Measurements from ENCODE around the gene RPS8.
"Not testable (repeated sequence)": the region's sequence is repeated elsewhere in the genome, so short reads cannot be mapped to it uniquely, and the experiment has no call there.

RPS8 gene

GRCh38 chr1:44775078-44775929, at the start of gene RPS8:
Gene RPS8, plus strand, starts transcription at chr1:44775540. Its CDS starts 57 bp downstream, at chr1:44775597.
- peak; percentile 73 to 87 for DNase-seq (ENCODE audit: low read depth in 2 of 2)

DNA sequence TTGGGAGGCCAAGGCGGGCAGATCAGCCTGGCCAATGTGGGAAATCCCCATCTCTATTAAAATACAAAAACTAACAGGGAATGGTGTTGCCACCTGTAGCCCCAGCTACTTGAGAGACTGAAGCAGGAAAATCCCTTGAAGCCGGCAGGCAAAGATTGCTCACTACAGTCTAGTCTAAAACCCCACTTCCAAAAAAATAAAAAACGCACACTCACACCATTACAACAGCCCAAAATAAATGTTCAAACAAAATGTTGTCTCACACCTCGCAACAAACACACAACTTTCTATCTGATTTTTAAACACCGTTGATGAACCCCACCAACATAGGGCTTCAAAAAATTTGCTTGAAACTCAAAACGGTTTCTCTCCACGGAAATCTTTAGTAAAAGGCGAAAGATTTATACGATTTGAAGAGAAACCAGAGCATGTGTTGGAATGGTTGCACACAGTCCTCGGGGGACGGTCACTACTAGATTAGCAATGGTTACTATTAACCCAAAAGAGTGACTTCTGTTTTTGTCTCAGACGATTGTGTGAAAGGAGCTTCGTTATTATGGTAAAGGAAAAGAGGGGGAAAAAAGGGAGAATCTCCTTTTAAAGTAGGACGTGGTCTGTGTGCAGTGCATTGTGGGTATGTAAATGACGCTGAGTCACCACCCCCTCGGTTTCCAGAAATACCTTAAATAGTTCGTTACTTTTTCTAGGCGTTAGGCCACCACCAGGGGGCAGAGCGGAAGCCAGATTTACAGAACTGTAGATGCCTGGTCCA, 44.4 kb upstream of the RPS8 start, which contains the start of gene RNU5D-1:
Gene RNU5D-1 (minus strand): TSS at position 430 of the 772 bp plus-strand sequence.
- peak; percentile 74 to 89 for DNase-seq (ENCODE audit: low read depth in 2 of 2)

DNA sequence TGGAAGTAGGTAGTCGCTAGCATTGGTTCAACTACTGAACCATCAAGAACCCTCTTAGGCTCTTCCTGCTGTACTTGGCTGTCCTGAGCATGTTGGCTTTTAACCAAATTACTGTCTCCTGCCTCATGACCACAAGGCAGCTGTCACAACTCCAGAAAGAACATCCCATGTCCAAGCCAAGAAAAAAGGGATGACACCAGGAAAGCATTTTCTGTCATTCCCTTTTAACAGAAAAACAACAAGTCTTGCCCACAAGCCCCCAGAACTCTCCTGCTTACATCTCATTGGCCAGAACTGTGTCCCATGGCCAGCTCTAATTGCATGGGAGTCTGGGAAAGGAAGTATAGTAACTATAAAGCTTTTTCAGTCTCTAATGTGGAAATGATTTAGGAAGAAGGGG, 42.0 kb upstream of the RPS8 start:
- DNase-seq (ENCODE audit: low read depth in 2 of 2): no peak

- no peak for DNase-seq (ENCODE audit: low read depth in 2 of 2)
Observed at GRCh38 chr1:44733784-44734183, 41.6 kb upstream of the RPS8 start.

- DNase-seq (ENCODE audit: low read depth in 2 of 2): no peak
Observed at GRCh38 chr1:44735992-44736391, 39.3 kb upstream of the RPS8 start.

GRCh38 chr1:44738953-44739306, 36.4 kb upstream of the RPS8 start:
- not testable (repeated sequence) for DNase-seq (ENCODE audit: low read depth in 2 of 2)

DNA sequence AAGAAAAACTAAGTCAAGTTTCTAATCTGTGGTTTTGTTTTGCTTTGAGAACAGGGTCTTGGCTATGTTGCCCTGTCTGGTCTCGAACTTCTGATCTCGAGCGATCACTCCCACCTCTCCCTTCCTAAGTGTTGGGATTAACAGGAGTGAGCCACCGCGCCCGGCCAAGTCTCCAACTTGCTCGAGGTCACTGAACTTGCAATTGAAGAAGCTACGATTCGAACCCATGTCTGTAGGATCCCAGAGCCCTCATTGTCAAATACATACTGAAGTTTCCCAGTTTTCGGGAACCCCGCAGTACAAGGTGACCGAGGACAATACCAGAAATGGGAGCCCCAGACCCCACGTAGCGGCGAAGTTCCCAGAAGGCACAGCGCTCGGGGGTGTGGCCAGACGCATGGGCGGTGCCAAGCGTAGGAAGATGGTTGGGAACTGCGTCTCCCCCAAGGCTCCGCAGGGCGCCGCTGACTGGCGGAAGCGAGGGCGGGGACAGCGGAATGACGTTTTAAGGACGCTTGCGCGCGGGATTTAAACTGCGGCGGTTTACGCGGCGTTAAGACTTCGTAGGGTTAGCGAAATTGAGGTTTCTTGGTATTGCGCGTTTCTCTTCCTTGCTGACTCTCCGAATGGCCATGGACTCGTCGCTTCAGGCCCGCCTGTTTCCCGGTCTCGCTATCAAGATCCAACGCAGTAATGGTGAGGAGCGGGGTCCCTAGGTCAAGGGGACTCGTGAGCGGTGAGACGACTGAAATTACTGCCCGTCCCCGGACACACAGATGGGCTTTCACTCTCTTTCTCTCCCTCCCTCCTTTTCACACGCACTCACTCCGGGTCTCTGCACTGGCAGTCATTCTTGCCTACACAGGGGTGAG, 35.8 kb upstream of the RPS8 start, which contains the start of gene KIF2C:
Gene KIF2C (plus strand): TSS at position 531 of the 872 bp plus-strand sequence. CDS start 96 bp downstream, at position 627.
- peak; percentile 89 to 94 for DNase-seq (ENCODE audit: low read depth in 2 of 2)

DNA sequence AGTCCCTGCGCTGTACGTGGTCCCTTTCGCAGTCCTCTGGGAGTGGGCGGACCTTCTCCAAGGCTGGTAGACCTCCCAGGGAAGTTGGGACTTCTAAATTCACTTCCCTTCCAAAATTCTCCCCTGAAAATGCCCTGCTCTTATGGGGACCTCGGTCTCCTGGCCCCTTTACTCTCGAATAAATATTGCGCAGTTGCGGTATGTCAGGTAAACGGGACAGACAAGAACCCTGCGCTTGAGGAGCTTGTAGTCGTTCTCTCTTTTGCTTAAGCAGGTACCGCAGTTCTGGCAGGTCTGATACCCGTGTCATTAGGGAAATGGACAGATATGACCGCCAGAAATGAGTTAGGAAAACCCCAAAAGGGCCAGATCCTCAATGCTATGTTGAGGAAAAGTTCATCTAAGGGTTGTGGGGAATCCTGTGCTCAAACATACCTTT, 35.1 kb upstream of the RPS8 start:
- DNase-seq (ENCODE audit: low read depth in 2 of 2): no peak

- DNase-seq (ENCODE audit: low read depth in 2 of 2): no peak
Observed at GRCh38 chr1:44743211-44743610, 32.1 kb upstream of the RPS8 start.

- no peak for DNase-seq (ENCODE audit: low read depth in 2 of 2)
Observed at GRCh38 chr1:44747878-44748277, 27.5 kb upstream of the RPS8 start.

DNA sequence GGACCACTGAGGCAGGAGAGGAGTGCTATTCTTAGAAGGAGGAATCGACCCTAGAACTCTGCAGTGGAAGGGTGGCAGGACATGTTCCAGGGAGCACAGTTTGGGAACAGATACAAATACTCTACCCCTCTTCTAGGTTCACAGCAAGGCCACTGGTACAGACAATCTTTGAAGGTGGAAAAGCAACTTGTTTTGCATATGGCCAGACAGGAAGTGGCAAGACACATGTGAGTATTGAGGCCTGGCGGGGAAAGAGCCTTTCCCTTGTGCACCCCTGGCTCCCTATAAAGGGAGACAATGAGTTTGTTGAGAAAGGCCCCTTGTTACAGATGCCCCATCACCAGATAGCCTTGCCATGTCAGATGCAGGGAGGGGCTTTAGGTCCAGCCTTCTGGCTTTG, 17.9 kb upstream of the RPS8 start:
- DNase-seq (ENCODE audit: low read depth in 2 of 2): no peak

- no peak for DNase-seq (ENCODE audit: low read depth in 2 of 2)
Observed at GRCh38 chr1:44759077-44759476, 16.3 kb upstream of the RPS8 start.

DNA sequence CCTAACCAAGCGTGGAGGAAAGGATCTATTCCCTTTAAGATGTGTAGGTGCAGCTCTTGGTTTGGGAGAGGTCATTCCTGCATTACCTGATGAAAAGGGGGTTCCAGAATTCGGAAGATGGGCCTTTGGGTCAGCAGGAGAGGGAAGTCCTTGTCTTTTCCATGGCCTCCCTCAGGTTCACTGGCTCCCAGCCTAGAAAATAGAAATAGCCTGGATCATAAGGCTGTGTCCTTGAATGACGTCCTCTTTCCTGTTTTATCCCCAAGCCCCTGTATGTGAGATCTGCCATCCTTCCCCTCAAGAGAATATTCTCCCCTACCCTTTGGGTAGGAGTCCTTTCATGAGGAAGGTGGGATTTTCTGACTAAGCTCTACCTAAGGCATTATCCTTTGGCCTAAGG, 14.5 kb upstream of the RPS8 start:
- no peak for DNase-seq (ENCODE audit: low read depth in 2 of 2)

DNA sequence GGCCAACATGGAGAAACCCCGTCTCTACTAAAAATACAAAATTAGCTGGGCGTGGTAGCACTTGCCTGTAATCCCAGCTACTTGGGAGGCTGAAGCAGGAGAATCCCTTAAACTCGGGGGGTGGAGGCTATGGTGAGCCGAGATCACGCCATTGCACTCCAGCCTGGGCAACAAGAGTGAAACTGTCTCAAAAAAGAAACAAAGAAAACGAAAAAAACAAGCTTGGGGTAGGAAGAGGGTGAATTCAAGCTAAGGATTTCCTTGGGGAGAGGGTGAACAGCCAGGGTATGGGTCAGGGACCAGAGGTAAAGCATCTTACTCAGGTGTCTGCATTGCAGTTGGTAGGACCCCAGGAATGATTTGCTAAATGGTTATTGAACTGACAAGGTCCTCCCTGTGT, 8.9 kb upstream of the RPS8 start:
- not testable (repeated sequence) for DNase-seq (ENCODE audit: low read depth in 2 of 2)

- peak; percentile 42 to 53 for DNase-seq (ENCODE audit: low read depth in 2 of 2)
Observed at GRCh38 chr1:44775930-44776729, 790 bp downstream of the RPS8 start.

DNA sequence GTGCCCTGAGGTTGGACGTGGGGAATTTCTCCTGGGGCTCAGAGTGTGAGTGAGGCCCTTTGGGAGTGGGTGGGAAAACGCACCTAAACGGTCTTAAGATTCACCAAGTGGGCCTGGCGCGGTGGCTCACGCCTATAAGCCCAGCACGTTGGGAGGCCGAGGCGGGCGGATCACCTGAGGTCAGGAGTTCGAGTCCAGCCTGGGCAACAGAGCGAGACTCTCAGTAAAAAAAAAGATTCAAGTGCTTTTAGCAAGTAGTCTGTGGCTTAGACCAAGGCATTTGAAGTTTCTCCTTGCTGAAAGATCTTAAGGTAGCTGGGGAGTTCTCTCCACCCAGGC, 1.4 kb downstream of the RPS8 start:
- no peak for DNase-seq (ENCODE audit: low read depth in 2 of 2)

DNA sequence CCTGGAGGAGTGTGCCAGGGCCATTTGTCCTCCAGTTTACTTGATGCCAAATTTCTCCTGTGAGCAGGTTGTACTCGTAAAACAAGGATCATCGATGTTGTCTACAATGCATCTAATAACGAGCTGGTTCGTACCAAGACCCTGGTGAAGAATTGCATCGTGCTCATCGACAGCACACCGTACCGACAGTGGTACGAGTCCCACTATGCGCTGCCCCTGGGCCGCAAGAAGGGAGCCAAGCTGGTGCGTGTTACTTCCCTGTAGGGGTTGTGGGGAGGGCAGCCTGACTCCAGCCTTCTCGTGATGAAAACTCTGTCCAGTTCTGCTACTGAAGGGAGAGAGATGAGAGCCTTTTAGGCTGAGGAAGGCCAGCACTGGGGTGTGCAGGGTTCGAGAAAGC, 2.2 kb downstream of the RPS8 start:
- DNase-seq (ENCODE audit: low read depth in 2 of 2): no peak

DNA sequence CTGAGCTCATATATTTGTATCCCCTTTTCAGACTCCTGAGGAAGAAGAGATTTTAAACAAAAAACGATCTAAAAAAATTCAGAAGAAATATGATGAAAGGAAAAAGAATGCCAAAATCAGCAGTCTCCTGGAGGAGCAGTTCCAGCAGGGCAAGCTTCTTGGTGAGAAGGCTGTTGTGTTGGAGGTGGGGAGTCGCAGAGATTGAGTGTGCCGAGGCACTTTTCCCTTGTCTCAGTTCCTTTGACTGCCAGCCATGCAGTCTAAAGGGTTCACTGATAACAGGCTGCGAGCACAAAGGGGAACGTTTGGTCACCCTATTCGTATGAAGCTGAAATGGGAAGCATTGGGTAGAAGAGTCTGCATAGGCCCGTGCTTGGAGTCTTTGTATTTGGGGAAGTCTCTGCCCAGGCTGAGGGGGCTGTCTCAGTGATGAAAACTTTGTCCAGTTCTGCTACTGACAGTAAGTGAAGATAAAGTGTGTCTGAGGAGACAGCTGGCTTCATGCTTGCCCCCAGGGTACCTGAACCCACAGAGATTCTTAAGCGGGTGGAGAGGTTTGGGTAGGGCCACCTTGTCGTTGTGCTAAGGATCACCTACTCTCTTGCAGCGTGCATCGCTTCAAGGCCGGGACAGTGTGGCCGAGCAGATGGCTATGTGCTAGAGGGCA, 2.8 kb downstream of the RPS8 start:
- no peak for DNase-seq (ENCODE audit: low read depth in 2 of 2)

- DNase-seq (ENCODE audit: low read depth in 2 of 2): no peak
Observed at GRCh38 chr1:44778705-44779576, 3.6 kb downstream of the RPS8 start.

Data from stimulated activated CD8-positive, alpha-beta memory T cell treated with anti-CD3 and anti-CD28 coated beads, Interleukin-15, amount 100 ng/mL, for 4 hours (primary cell).